GM12801 (cell line): ENCODE data around the gene BAK1.

Source experiments
- CTCF ChIP-seq: IDR thresholded peaks from one replicate; pipeline ENCODE4 v1.5.1; 2011; ENCODE audit warnings: control low read depth; ENCODE audit not compliant: insufficient read length; ENCODE audit errors: extremely low read depth

The BAK1 gene

GRCh38 chr6:33604941-33605854 lies 25.1 kb upstream of the BAK1 start:
- TF ChIP-seq CTCF = no peak

- TF ChIP-seq CTCF = no peak
These were observed 22.1 kb upstream of the BAK1 start for GRCh38 chr6:33602180-33602579.

- TF ChIP-seq CTCF = no peak
These were observed 20.7 kb upstream of the BAK1 start for GRCh38 chr6:33600761-33601160.

- TF ChIP-seq CTCF = no peak
These were observed 19.4 kb upstream of the BAK1 start for GRCh38 chr6:33599413-33599938.

- no peak for TF ChIP-seq CTCF
These were observed 17.7 kb upstream of the BAK1 start for GRCh38 chr6:33597551-33598322.

- no peak for TF ChIP-seq CTCF
These were observed 15.1 kb upstream of the BAK1 start for GRCh38 chr6:33595001-33595846.

- TF ChIP-seq CTCF = no peak
These were observed 13.3 kb upstream of the BAK1 start for GRCh38 chr6:33593414-33593727.
